GM12892 (cell line): ENCODE measurements around the gene RBM28.

Experiments used
- POLR2A ChIP-seq: IDR thresholded peaks from 2 replicates; pipeline ENCODE4 v1.6.1; 2011; ENCODE audit warnings: low read depth, low read length, control low read depth
- POLR2AphosphoS5 ChIP-seq: IDR thresholded peaks from 2 replicates; pipeline ENCODE4 v1.6.1; 2011; ENCODE audit warnings: low read depth, low read length, control low read depth
- TAF1 ChIP-seq: IDR thresholded peaks from 2 replicates; pipeline ENCODE4 v1.6.1; 2011; ENCODE audit warnings: low read depth, mild to moderate bottlenecking, control low read depth, low read length, borderline replicate concordance

DNA sequence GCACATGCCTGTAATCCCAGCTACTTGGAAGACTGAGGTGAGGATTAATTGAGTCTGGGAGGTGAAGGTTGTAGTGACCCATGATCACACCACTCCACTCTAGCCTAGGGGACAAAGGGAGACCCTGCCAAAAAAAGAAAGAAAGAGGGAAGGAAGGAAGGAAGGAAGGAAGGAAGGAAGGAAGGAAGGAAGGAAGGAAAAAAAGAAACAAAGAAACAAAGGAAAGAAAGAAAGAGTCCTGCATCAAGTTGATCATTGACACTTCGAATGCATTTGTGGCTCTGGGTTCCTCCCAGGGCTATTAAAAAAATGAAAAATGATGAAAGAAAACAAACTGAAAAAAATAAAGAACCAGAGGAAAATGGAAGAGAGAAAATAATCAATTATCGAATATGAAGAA, 21.7 kb upstream of the RBM28 start:
- TF ChIP-seq POLR2A (no peak), TAF1 (no peak), POLR2AphosphoS5 (no peak)
